Measurements from ENCODE around the gene GREB1L.
"Not testable (repeated sequence)": the region's sequence is repeated elsewhere in the genome, so short reads cannot be mapped to it uniquely, and the experiment has no call there.

The GREB1L gene

GRCh38 chr18:21369146-21369545 lies 127.1 kb downstream of the GREB1L start:
- Mint-ChIP-seq H3K4me1 (ENCODE audit: low read depth in 2 of 2) (no peaks in the 10 kb centered on the region), H3K4me3 (no peak overlapping the region), H3K27me3 (peaks cover 6 to 9% of the 10 kb centered on the region in 2 donors), H3K9me3 (no peaks in the 10 kb centered on the region), H3K36me3 (ENCODE audit: insufficient read depth) (no peaks in the 10 kb centered on the region), H3K27ac (no peak overlapping the region)
- no peak for ATAC-seq (replicated peaks)
- DNase-seq, result no peak

GRCh38 chr18:21369597-21369996 lies 127.6 kb downstream of the GREB1L start:
- H3K4me3 Mint-ChIP-seq; H3K4me1 Mint-ChIP-seq (ENCODE audit: low read depth in 2 of 2); DNase-seq; ATAC-seq (replicated peaks); H3K27ac Mint-ChIP-seq; H3K36me3 Mint-ChIP-seq (ENCODE audit: insufficient read depth); H3K9me3 Mint-ChIP-seq; H3K27me3 Mint-ChIP-seq: not testable (repeated sequence)

- ATAC-seq (replicated peaks), result no peak
- no peak for DNase-seq
- H3K27me3 Mint-ChIP-seq, result no peaks in the 10 kb centered on the region
- no peak overlapping the region for H3K4me3 Mint-ChIP-seq
- H3K4me1 Mint-ChIP-seq (ENCODE audit: low read depth in 2 of 2), result no peaks in the 10 kb centered on the region
- no peaks in the 10 kb centered on the region for H3K36me3 Mint-ChIP-seq (ENCODE audit: insufficient read depth)
- H3K27ac Mint-ChIP-seq, result no peak overlapping the region
- H3K9me3 Mint-ChIP-seq, result no peaks in the 10 kb centered on the region
Measured at GRCh38 chr18:21383031-21383430, 141.0 kb downstream of the GREB1L start.

- DNase-seq (no peak), ATAC-seq (replicated peaks) (no peak)
- Mint-ChIP-seq H3K4me1 (ENCODE audit: low read depth in 2 of 2) (no peaks in the 10 kb centered on the region), H3K36me3 (ENCODE audit: insufficient read depth) (no peaks in the 10 kb centered on the region), H3K27ac (no peak overlapping the region), H3K4me3 (no peak overlapping the region), H3K27me3 (peaks cover 0 to 7% of the 10 kb centered on the region in 2 donors), H3K9me3 (no peaks in the 10 kb centered on the region)
Measured at GRCh38 chr18:21386523-21387240, 144.7 kb downstream of the GREB1L start.

- H3K36me3 Mint-ChIP-seq (ENCODE audit: insufficient read depth), result no peaks in the 10 kb centered on the region
- H3K4me1 Mint-ChIP-seq (ENCODE audit: low read depth in 2 of 2), result no peaks in the 10 kb centered on the region
- H3K4me3 Mint-ChIP-seq, result no peak overlapping the region
- H3K27ac Mint-ChIP-seq, result no peak overlapping the region
- peaks cover 0 to 7% of the 10 kb centered on the region in 2 donors for H3K27me3 Mint-ChIP-seq
- H3K9me3 Mint-ChIP-seq, result no peaks in the 10 kb centered on the region
- no peak for ATAC-seq (replicated peaks)
- DNase-seq, result no peak
Measured at GRCh38 chr18:21387886-21388285, 145.9 kb downstream of the GREB1L start.

GRCh38 chr18:21389283-21389682 lies 147.3 kb downstream of the GREB1L start:
- Mint-ChIP-seq H3K9me3 (no peaks in the 10 kb centered on the region), H3K4me3 (no peak overlapping the region), H3K36me3 (ENCODE audit: insufficient read depth) (no peaks in the 10 kb centered on the region), H3K27ac (no peak overlapping the region), H3K4me1 (ENCODE audit: low read depth in 2 of 2) (no peaks in the 10 kb centered on the region), H3K27me3 (peaks cover 0 to 7% of the 10 kb centered on the region in 2 donors)
- DNase-seq (no peak), ATAC-seq (replicated peaks) (no peak)

GRCh38 chr18:21389903-21390302 lies 147.9 kb downstream of the GREB1L start:
- no peak for DNase-seq
- peaks cover 0 to 7% of the 10 kb centered on the region in 2 donors for H3K27me3 Mint-ChIP-seq
- H3K9me3 Mint-ChIP-seq, result no peaks in the 10 kb centered on the region
- H3K27ac Mint-ChIP-seq, result no peak overlapping the region
- H3K4me3 Mint-ChIP-seq, result no peak overlapping the region
- H3K4me1 Mint-ChIP-seq (ENCODE audit: low read depth in 2 of 2), result no peaks in the 10 kb centered on the region
- no peak for ATAC-seq (replicated peaks)
- H3K36me3 Mint-ChIP-seq (ENCODE audit: insufficient read depth), result no peaks in the 10 kb centered on the region

- Mint-ChIP-seq H3K36me3 (ENCODE audit: insufficient read depth) (peaks cover 2% of the 10 kb centered on the region), H3K4me1 (ENCODE audit: low read depth in 2 of 2) (no peaks in the 10 kb centered on the region)
- ATAC-seq (replicated peaks), result no peak
Measured at GRCh38 chr18:21391074-21391673, 149.1 kb downstream of the GREB1L start.

GRCh38 chr18:21393986-21394385 lies 152.0 kb downstream of the GREB1L start:
- H3K4me3 Mint-ChIP-seq, result no peak overlapping the region
- no peak overlapping the region for H3K27ac Mint-ChIP-seq
- H3K27me3 Mint-ChIP-seq, result peaks cover 0 to 7% of the 10 kb centered on the region in 2 donors
- H3K36me3 Mint-ChIP-seq (ENCODE audit: insufficient read depth), result peaks cover 3% of the 10 kb centered on the region
- ATAC-seq (replicated peaks), result no peak
- H3K9me3 Mint-ChIP-seq, result no peaks in the 10 kb centered on the region
- no peaks in the 10 kb centered on the region for H3K4me1 Mint-ChIP-seq (ENCODE audit: low read depth in 2 of 2)
- no peak for DNase-seq

More at GRCh38 chr18:21391074-21391673, 149.1 kb downstream of the GREB1L start:
- no peaks in the 10 kb centered on the region for H3K9me3 Mint-ChIP-seq
- H3K4me3 Mint-ChIP-seq, result no peak overlapping the region
- no peak overlapping the region for H3K27ac Mint-ChIP-seq
- DNase-seq, result no peak
- peaks cover 0 to 7% of the 10 kb centered on the region in 2 donors for H3K27me3 Mint-ChIP-seq

GRCh38 chr18:21398121-21398520 lies 156.1 kb downstream of the GREB1L start:
- H3K9me3 Mint-ChIP-seq, result no peaks in the 10 kb centered on the region
- H3K4me3 Mint-ChIP-seq, result no peak overlapping the region
- no peaks in the 10 kb centered on the region for H3K4me1 Mint-ChIP-seq (ENCODE audit: low read depth in 2 of 2)
- DNase-seq, result no peak
- no peak for ATAC-seq (replicated peaks)
- H3K27ac Mint-ChIP-seq, result no peak overlapping the region
- H3K36me3 Mint-ChIP-seq (ENCODE audit: insufficient read depth), result peaks cover 3% of the 10 kb centered on the region
- H3K27me3 Mint-ChIP-seq, result peaks cover 0 to 6% of the 10 kb centered on the region in 2 donors

GRCh38 chr18:21402272-21402671 lies 160.2 kb downstream of the GREB1L start:
- ATAC-seq (replicated peaks) (no peak), DNase-seq (no peak)
- peaks cover 0 to 6% of the 10 kb centered on the region in 2 donors for H3K27me3 Mint-ChIP-seq
- no peaks in the 10 kb centered on the region for H3K4me1 Mint-ChIP-seq (ENCODE audit: low read depth in 2 of 2)
- no peaks in the 10 kb centered on the region for H3K9me3 Mint-ChIP-seq
- H3K4me3 Mint-ChIP-seq, result no peak overlapping the region
- no peaks in the 10 kb centered on the region for H3K36me3 Mint-ChIP-seq (ENCODE audit: insufficient read depth)
- no peak overlapping the region for H3K27ac Mint-ChIP-seq

GRCh38 chr18:21404426-21404825 lies 162.4 kb downstream of the GREB1L start:
- ATAC-seq (replicated peaks) (no peak), DNase-seq (no peak)
- H3K27me3 Mint-ChIP-seq, result peaks cover 0 to 6% of the 10 kb centered on the region in 2 donors
- H3K27ac Mint-ChIP-seq, result no peak overlapping the region
- no peaks in the 10 kb centered on the region for H3K4me1 Mint-ChIP-seq (ENCODE audit: low read depth in 2 of 2)
- no peak overlapping the region for H3K4me3 Mint-ChIP-seq
- no peaks in the 10 kb centered on the region for H3K36me3 Mint-ChIP-seq (ENCODE audit: insufficient read depth)
- no peaks in the 10 kb centered on the region for H3K9me3 Mint-ChIP-seq

GRCh38 chr18:21406116-21406515 lies 164.1 kb downstream of the GREB1L start:
- ATAC-seq (replicated peaks), result no peak
- Mint-ChIP-seq H3K27ac (no peak overlapping the region), H3K9me3 (no peaks in the 10 kb centered on the region), H3K4me1 (ENCODE audit: low read depth in 2 of 2) (no peaks in the 10 kb centered on the region), H3K27me3 (peaks cover 0 to 6% of the 10 kb centered on the region in 2 donors), H3K4me3 (no peak overlapping the region), H3K36me3 (ENCODE audit: insufficient read depth) (no peaks in the 10 kb centered on the region)
- no peak for DNase-seq

- DNase-seq (no peak), ATAC-seq (replicated peaks) (no peak)
- H3K4me1 Mint-ChIP-seq (ENCODE audit: low read depth in 2 of 2), result no peaks in the 10 kb centered on the region
- no peaks in the 10 kb centered on the region for H3K9me3 Mint-ChIP-seq
- H3K27me3 Mint-ChIP-seq, result peaks cover 10% of the 10 kb centered on the region in 2 donors
- no peak overlapping the region for H3K27ac Mint-ChIP-seq
- H3K4me3 Mint-ChIP-seq, result no peak overlapping the region
- no peaks in the 10 kb centered on the region for H3K36me3 Mint-ChIP-seq (ENCODE audit: insufficient read depth)
Measured at GRCh38 chr18:21408681-21409080, 166.6 kb downstream of the GREB1L start.

Data from effector memory CD8-positive, alpha-beta T cell (primary cell).